ENCODE results near the gene KRT1. TPM values are rescaled to one million over a fixed set of nuclear protein-coding genes. Genes with fewer than 3 reads are reported as not detected.

Gene KRT1
- total and polyA plus RNA-seq, 10 donors: 0.05 to 2.4 (median 0.67) TPM; not detected in 4

- H3K9me3 ChIP-seq: no peaks in the 10 kb centered on the region
- H3K4me3 ChIP-seq: no peak overlapping the region
- peak overlapping the region in 5 of 8 donors; percentile 24 to 85 (median 64) for H3K27ac ChIP-seq
- TF ChIP-seq CTCF (IDR thresholded peaks at IDR 0.05 in 8 of 11, conservative IDR thresholded peaks at IDR 0.05 in 3 of 11) (no peak), POLR2AphosphoS5 (IDR thresholded peaks at IDR 0.05) (no peak)
- intact Hi-C loops (cut with DNase I; ENCODE audit: low total_unique reads): no loop called here
- DNase-seq: no peak
- 58 to 77% (median 71%) methylated on average over 4 of the region's 4 CpGs for WGBS, 5 donors
- H3K36me3 ChIP-seq: no peaks in the 10 kb centered on the region
- peaks cover 0 to 13% (median 0%) of the 10 kb centered on the region in 6 donors for H3K4me1 ChIP-seq
- H3K27me3 ChIP-seq (replicated peaks in 1 of 7): peaks cover 0 to 6% (median 0%) of the 10 kb centered on the region in 7 donors
Observed at GRCh38 chr12:52645982-52646381, 34.2 kb downstream of the KRT1 start.

- Histone ChIP-seq H3K27ac (peak overlapping the region in 4 of 8 donors; percentile 54 to 85 (median 72)), H3K9me3 (no peaks in the 10 kb centered on the region), H3K4me3 (no peak overlapping the region), H3K4me1 (peaks cover 0 to 13% (median 0%) of the 10 kb centered on the region in 6 donors), H3K36me3 (no peaks in the 10 kb centered on the region), H3K27me3 (replicated peaks in 1 of 7) (peaks cover 0 to 6% (median 0%) of the 10 kb centered on the region in 7 donors)
- WGBS, 5 donors: 61 to 71% (median 62%) methylated on average over 7 of the region's 7 CpGs
- TF ChIP-seq POLR2A (IDR thresholded peaks at IDR 0.05) (no peak), POLR2AphosphoS5 (IDR thresholded peaks at IDR 0.05) (peak in 1 of 3 donors; percentile 55), CTCF (IDR thresholded peaks at IDR 0.05 in 8 of 11, conservative IDR thresholded peaks at IDR 0.05 in 3 of 11) (peak in 1 of 11 experiments; percentile 20)
- intact Hi-C loops (cut with DNase I; ENCODE audit: low total_unique reads): no loop called here
- DNase-seq: no peak
Observed at GRCh38 chr12:52645120-52645761, 35.0 kb downstream of the KRT1 start.

GRCh38 chr12:52644078-52644415, 36.2 kb downstream of the KRT1 start:
- intact Hi-C loops (cut with DNase I; ENCODE audit: low total_unique reads): no loop called here

More at GRCh38 chr12:52644078-52644415, 36.2 kb downstream of the KRT1 start:
- TF ChIP-seq POLR2A (IDR thresholded peaks at IDR 0.05) (no peak), POLR2AphosphoS5 (IDR thresholded peaks at IDR 0.05) (no peak), CTCF (IDR thresholded peaks at IDR 0.05 in 8 of 11, conservative IDR thresholded peaks at IDR 0.05 in 3 of 11) (no peak)
- H3K4me1 ChIP-seq: peaks cover 0 to 13% (median 0%) of the 10 kb centered on the region in 6 donors
- no peak overlapping the region for H3K4me3 ChIP-seq
- DNase-seq: no peak
- H3K36me3 ChIP-seq: no peaks in the 10 kb centered on the region
- peaks cover 0 to 6% (median 0%) of the 10 kb centered on the region in 7 donors for H3K27me3 ChIP-seq (replicated peaks in 1 of 7)
- no peaks in the 10 kb centered on the region for H3K9me3 ChIP-seq
- 77 to 94% (median 91%) methylated on average over 5 to 6 of the region's 6 CpGs for WGBS, 5 donors
- H3K27ac ChIP-seq: peak overlapping the region in 2 of 8 donors; percentile 78 to 85
